Stomach smooth muscle (tissue), 2 donors: ENCODE measurements around the gene C19orf81.
"Not testable (repeated sequence)": the region's sequence is repeated elsewhere in the genome, so short reads cannot be mapped to it uniquely, and the experiment has no call there.

ENCODE experiments used
- H3K27ac ChIP-seq: one replicate; pipeline ENCODE4 v1.7.0; 2013; ENCODE audit warnings: mild to moderate bottlenecking, low read length, inconsistent platforms
- H3K27me3 ChIP-seq, 2 donors: one replicate each; pipeline ENCODE4 v1.7.0; 2013; ENCODE audit warnings: low read length in 2 of 2; ENCODE audit not compliant: insufficient read depth in 2 of 2, control insufficient read depth in 1 of 2
- H3K36me3 ChIP-seq, 2 donors: one replicate each; pipeline ENCODE4 v1.7.0; 2013; ENCODE audit warnings: low read length in 2 of 2; ENCODE audit not compliant: control insufficient read depth in 2 of 2, insufficient read depth in 2 of 2
- H3K4me1 ChIP-seq: one replicate; pipeline ENCODE4 v1.7.0; 2013; ENCODE audit warnings: low read length; ENCODE audit not compliant: control insufficient read depth, insufficient read depth
- H3K4me3 ChIP-seq, 2 donors: one replicate each; pipeline ENCODE4 v1.7.0; 2013; ENCODE audit warnings: low read length in 2 of 2
- H3K9ac ChIP-seq, 2 donors: one replicate each; pipeline ENCODE4 v1.7.0; 2013; ENCODE audit warnings: low read length in 2 of 2, mild to moderate bottlenecking in 1 of 2
- H3K9me3 ChIP-seq, 2 donors: one replicate each; pipeline ENCODE4 v1.7.0; 2013; ENCODE audit warnings: low read length in 2 of 2; ENCODE audit not compliant: control insufficient read depth in 2 of 2
- donor health status: healthy.
- donor health status: Pancreatic carcinoma.

The C19orf81 gene

GRCh38 chr19:50649433-50650391, at the start of gene C19orf81:
Gene C19orf81 (plus strand): TSS chr19:50649445. CDS start chr19:50649445, 0 bp downstream.
- Histone ChIP-seq H3K4me1 (no peaks in the 10 kb centered on the region), H3K9ac (no peak within 1 kb of the TSS), H3K27ac (no peak within 1 kb of the TSS), H3K27me3 (peaks cover 8 to 25% of the 10 kb centered on the region in 2 donors), H3K4me3 (no peak within 1 kb of the TSS), H3K9me3 (peaks cover 0 to under 1% of the 10 kb centered on the region in 2 donors), H3K36me3 (no peaks in the 10 kb centered on the region)

- Histone ChIP-seq H3K9ac (no peak overlapping the region), H3K4me1 (no peaks in the 10 kb centered on the region), H3K27me3 (peaks cover 9 to 22% of the 10 kb centered on the region in 2 donors), H3K9me3 (no peaks in the 10 kb centered on the region), H3K4me3 (no peak overlapping the region), H3K36me3 (no peaks in the 10 kb centered on the region), H3K27ac (no peak overlapping the region)
Observed at GRCh38 chr19:50601407-50602088, 47.7 kb upstream of the C19orf81 start.

- Histone ChIP-seq H3K27me3 (peaks cover 12 to 23% of the 10 kb centered on the region in 2 donors), H3K4me3 (no peak overlapping the region), H3K9me3 (peaks cover 0 to under 1% of the 10 kb centered on the region in 2 donors), H3K27ac (no peak overlapping the region), H3K4me1 (no peaks in the 10 kb centered on the region), H3K9ac (no peak overlapping the region), H3K36me3 (no peaks in the 10 kb centered on the region)
Observed at GRCh38 chr19:50602089-50602422, 47.2 kb upstream of the C19orf81 start.

- Histone ChIP-seq H3K27me3 (peaks cover 16 to 27% of the 10 kb centered on the region in 2 donors), H3K4me3 (no peak overlapping the region), H3K9me3 (peaks cover 0 to 5% of the 10 kb centered on the region in 2 donors), H3K4me1 (no peaks in the 10 kb centered on the region), H3K9ac (no peak overlapping the region), H3K36me3 (no peaks in the 10 kb centered on the region), H3K27ac (no peak overlapping the region)
Observed at GRCh38 chr19:50602496-50602895, 46.7 kb upstream of the C19orf81 start.

GRCh38 chr19:50602935-50603334, 46.3 kb upstream of the C19orf81 start:
- Histone ChIP-seq H3K36me3 (no peaks in the 10 kb centered on the region), H3K9me3 (peaks cover 0 to 7% of the 10 kb centered on the region in 2 donors), H3K4me3 (no peak overlapping the region), H3K9ac (no peak overlapping the region), H3K27me3 (peaks cover 17 to 30% of the 10 kb centered on the region in 2 donors), H3K27ac (no peak overlapping the region), H3K4me1 (peaks cover under 1% of the 10 kb centered on the region)

- H3K9ac ChIP-seq, H3K36me3 ChIP-seq, H3K27ac ChIP-seq: not testable (repeated sequence)
Observed at GRCh38 chr19:50604264-50605073, 44.8 kb upstream of the C19orf81 start.

GRCh38 chr19:50606059-50606836, 43.0 kb upstream of the C19orf81 start:
- not testable (repeated sequence) for H3K4me3 ChIP-seq

More at GRCh38 chr19:50604264-50605073, 44.8 kb upstream of the C19orf81 start:
- peaks cover 21 to 30% of the 10 kb centered on the region in 2 donors for H3K27me3 ChIP-seq
- not testable (repeated sequence) for H3K4me1 ChIP-seq, H3K4me3 ChIP-seq, H3K9me3 ChIP-seq

GRCh38 chr19:50607388-50607787, 41.9 kb upstream of the C19orf81 start:
- no peak overlapping the region for H3K27ac ChIP-seq
- no peak overlapping the region for H3K4me3 ChIP-seq
- peaks cover 3% of the 10 kb centered on the region for H3K4me1 ChIP-seq
- H3K36me3 ChIP-seq = no peaks in the 10 kb centered on the region
- H3K9me3 ChIP-seq = peaks cover 0 to 7% of the 10 kb centered on the region in 2 donors
- H3K9ac ChIP-seq = no peak overlapping the region
- peaks cover 19% of the 10 kb centered on the region in 2 donors for H3K27me3 ChIP-seq

More at GRCh38 chr19:50606059-50606836, 43.0 kb upstream of the C19orf81 start:
- not testable (repeated sequence) for H3K36me3 ChIP-seq, H3K27ac ChIP-seq, H3K4me1 ChIP-seq, H3K9me3 ChIP-seq, H3K9ac ChIP-seq
- H3K27me3 ChIP-seq = peaks cover 19 to 24% of the 10 kb centered on the region in 2 donors

- H3K27me3 ChIP-seq = peaks cover 15 to 19% of the 10 kb centered on the region in 2 donors
- H3K27ac ChIP-seq = no peak overlapping the region
- peaks cover 0 to 7% of the 10 kb centered on the region in 2 donors for H3K9me3 ChIP-seq
- no peak overlapping the region for H3K4me3 ChIP-seq
- H3K4me1 ChIP-seq = peaks cover 3% of the 10 kb centered on the region
- no peaks in the 10 kb centered on the region for H3K36me3 ChIP-seq
- no peak overlapping the region for H3K9ac ChIP-seq
Observed at GRCh38 chr19:50607874-50608785, 41.1 kb upstream of the C19orf81 start.
